Sciatic nerve (tissue), 2 donors: ENCODE measurements around the gene ANKRD10. TPM values are rescaled to one million over a fixed set of nuclear protein-coding genes. Genes with fewer than 3 reads are reported as not detected.

ENCODE experiments used
- ATAC-seq: fragments of 200-7000 bp; cut with Tn5 transposase; one replicate; pipeline ENCODE4 v1.9.1; 2020; ENCODE audit warnings: mild to moderate bottlenecking, moderate library complexity
- DNase-seq: peaks from one replicate; pipeline ENCODE4 v3.0.0-alpha.2; 2020; ENCODE audit warnings: low spot score
- intact Hi-C: fragments of 100-400 bp; cut with DNase I; formaldehyde crosslinking; loops from one replicate; pipeline ENCODE4 v1.14.2; 2022
- total RNA-seq: library from RNA; stranded (reverse); fragmentation: NEBNext Ultra II Directional; extraction: Animal tissue kit (Norgen Biotek cat#: 25700); gene quantifications from one replicate; pipeline ENCODE4 v1.2.1, GENCODE V29; 2021
- donor health status: DM: no; HTN: no; CAD: no.
- donor health status: DM: no; HTN: no; CAD: no.

Gene ANKRD10
- total RNA-seq, 1 donor from 2014 or later: 254 TPM

DNA sequence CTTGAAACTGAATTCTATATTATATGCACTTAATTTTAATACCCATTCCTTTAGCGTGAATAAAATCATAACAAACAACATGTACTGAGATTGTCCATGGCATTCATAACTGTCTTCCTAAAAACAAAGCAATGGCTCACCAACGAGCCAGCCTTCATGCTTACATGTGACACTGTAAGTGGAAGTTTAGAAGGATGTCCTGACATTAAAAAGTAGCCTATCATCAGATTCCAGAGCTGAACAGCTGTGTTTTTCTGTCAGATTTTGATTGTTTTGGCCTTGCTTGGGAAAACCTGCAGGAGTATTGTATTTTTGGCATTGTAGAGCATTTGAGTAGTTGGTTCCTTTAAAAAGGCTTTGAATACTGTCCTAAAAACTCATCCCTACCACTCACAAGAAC lies 21.3 kb downstream of the ANKRD10 start:
- no peak for DNase-seq
- ATAC-seq: no peak
- intact Hi-C loops: no loop called here

DNA sequence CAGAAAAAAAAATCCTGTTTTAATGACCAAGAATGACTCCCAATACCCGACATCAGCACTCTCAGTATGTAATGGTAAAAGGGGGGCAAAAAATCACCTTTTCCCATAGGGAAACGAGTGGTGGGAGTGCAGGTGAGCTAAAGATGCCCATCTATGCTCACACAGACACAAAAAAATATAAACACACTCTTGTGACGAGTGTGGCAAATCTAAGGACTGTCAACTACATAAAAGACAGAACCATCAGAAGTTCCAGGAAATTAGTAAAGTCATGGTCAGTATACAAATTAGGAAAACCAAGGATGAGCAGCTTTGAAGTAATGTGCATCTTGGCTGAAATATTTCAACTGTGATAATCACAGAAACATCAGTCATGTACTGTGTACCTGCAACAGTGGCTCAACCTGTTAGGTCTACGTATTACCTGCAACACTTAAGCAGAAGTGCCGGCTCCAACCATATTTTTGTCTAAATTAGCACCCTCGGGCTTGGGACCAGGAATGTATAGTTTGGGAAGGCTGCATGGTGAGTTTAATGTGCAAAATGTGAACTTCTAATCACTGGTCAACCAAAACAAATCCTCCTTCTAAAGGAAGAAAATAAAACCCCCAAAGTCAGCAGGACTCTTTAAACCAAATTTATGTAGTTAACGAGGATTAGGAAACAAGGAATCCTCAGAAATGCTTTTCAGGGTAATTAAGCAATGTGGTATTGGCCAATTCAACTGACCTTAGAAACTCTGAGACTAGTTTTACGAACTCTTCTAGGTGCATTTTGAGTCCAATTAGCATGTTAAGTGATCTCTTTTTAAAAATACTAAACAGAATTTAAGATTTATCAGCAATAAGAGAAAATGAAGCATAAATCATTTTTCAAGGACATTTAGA lies 24.3 kb downstream of the ANKRD10 start:
- intact Hi-C loops: no loop called here
- ATAC-seq (no peak), DNase-seq (no peak)

DNA sequence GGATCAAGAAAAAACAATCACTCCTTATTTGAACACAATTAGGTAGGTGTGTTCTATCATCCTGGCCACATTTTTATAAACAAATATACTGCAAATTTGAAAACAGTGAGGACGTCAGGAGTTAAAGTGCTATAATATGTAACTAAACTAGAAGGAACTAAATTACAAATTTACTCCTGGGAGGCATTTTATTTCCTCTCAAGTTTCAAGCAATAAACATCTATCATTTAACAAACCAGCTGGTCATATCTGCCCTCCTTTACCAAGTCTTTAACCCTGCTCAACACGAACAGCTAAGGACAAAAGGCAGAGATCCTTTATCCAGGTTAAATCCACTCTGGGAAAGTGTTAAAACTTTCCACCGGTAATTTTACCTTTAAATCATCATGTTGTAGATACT lies 26.5 kb downstream of the ANKRD10 start:
- ATAC-seq (no peak), DNase-seq (no peak)
- intact Hi-C loops: no loop called here

DNA sequence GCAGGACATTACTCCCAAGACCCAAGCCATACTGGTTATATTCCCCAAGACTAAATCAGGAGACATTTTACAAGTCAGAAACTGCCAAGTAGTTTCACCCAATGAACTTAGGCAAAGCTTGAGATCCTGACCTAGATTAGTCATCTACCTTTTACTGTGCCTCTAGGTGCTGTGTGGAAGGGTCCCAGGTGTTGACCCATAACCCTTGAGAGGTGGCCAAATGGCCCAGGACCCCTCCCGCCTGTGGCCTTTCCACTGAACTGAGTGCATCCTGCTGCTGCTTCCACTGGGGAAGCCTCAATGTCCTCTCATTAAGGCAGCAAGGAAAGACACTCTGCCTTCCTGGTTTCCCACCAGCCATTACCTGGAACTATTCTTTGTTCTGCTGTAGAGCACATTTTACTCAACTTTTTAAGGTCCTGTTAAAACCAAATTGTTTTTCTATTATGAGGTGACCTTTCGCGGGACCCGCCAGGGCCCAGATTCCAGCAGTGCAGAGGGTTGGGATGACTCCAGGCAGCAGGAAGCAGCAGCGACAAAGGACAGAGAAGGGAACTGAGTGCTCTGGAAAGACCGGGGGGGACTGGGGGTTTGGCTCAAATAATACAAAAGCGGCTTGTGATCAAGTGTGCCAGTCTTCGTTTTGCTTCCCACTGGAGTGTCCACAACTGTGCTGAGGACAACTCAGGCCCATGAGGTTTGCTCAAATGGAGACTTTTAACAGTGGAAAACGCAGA lies 27.1 kb downstream of the ANKRD10 start:
- DNase-seq (no peak), ATAC-seq (peak; percentile 76)

DNA sequence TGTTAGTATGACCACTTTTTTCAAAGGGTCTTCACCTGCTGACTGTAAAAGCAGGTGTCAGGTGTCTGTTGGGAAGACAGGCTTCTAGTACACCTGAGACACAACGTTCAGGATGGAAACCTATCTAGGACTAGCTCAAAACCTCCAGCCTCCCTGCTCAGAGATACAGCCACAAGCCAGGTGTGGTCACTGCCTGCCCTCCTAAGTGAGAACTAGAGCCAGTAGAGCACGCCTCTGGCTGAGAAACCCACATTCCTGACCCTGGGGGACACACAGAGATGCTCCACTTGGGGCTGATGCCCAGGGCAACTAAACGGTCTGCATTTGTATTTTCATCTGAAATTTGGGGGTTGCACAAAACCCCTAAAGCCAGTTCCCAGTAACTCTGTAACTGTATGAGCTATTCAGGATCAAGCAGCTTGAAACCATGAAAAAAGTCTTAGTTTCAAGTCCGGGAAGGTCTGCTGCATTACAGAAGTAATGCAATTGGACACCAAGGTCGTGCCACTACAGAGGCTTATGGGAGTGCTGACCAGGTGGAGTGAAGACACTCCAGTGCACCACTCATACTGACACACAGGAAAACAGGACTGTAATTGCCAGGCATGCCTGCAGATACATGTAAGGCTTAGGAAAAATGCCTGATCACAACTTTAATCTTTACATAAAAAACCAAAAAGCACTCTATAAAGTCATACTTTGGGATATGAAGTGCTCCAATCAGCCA lies 27.8 kb downstream of the ANKRD10 start:
- intact Hi-C loops: no loop called here
- no peak for DNase-seq
- no peak for ATAC-seq

More for the DNA sequence above, 27.1 kb downstream of the ANKRD10 start:
- intact Hi-C loops: no loop called here

DNA sequence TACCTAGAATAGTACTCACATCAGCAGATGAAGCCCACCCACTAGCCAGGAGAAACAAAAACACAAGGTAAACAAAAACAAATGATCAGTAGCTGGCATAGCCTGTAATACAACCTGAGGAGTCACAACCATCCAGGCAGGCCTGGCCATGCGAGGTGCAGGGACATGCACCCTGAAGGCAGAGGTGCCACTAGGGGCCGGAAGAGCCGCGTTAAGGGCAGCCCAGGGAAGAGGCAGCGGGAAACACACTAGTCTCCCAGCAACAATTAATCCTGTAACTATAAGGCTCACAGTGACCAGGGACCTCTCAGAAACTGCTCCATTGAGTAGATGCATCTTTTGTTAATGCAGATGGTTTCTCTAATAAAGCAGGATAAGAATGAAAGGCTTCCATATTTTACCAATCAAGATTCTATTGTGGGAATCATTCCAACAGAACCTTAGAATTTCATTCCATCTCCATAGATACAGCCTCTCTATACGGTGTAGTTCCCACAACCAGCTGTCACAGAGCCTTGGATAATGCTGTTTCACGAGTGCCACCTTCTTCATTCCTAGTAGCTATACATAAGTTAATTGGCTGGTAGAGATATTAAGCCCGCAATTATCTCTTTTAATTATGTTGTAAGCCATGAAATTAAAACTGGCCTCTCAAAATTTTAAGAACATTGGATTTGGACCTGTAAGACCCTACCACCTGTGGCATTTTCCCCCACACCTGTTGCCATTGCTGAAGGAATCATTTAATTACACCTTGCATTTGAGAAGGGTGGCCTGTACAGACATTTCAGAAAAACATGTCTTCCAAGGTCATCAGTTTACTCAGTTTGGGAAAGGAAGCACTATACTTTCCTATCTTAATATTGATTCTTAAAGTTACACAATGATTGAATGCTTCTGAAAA lies 28.7 kb downstream of the ANKRD10 start:
- ATAC-seq: no peak
- intact Hi-C loops: no loop called here

DNA sequence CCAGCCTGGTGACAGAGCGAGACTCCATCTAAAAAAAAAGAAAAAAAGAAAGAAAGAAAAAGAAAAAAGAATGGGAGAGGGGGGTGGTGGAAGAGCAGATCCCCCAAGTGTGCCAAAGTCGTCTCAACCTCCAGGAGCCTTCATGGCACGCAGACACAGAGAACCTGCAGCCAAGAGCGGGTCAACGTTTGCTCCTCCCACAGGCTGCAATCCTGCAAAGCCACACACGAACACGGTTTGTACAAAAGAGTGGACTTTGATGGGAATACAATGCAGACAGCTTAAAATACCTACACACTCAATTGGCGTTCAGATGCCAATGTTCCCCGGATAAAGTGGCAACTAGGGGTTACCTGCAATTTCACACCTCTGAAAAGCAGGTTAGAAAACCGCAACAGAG lies 29.4 kb downstream of the ANKRD10 start:
- ATAC-seq: no peak
- DNase-seq: no peak
- intact Hi-C loops: no loop called here

More for the DNA sequence above, 28.7 kb downstream of the ANKRD10 start:
- no peak for DNase-seq

DNA sequence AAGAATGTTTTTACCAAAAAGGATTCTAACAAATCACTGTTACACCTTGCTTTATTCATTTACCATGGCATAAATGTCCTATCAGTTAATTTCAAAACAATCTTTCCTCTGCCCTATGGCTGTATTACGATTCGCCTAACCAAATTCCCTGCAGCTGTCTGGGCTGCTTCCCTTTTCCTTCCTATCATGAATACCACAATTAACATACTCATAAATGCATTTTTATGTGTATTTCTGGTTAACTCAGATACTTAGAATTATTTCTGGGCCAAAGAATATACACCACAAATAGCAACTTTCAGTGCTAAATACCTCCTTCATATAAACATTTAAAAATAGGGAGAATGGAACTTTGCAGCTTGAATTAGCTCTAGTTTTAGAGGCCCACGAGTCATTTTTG lies 30.4 kb downstream of the ANKRD10 start:
- ATAC-seq: no peak
- no peak for DNase-seq
- intact Hi-C loops: no loop called here

DNA sequence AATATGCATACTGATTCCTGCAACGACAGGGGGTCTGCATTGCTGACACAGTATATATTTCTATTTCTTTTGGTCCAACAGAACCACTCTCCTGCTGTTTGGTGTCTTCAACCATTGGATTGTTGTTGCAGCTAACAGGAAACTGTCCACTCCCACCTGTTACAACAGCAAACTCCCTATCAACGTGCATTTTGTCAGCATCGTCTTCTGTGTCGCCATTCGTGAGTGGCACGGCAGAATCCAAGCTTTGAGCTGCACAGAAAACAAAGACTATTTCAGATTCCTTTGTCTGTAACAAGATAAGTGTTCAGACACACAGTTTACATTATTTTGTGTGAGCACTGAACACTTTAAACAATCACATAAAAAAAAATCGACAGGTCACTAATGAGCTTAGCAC lies 31.3 kb downstream of the ANKRD10 start:
- DNase-seq: no peak
- intact Hi-C loops: no loop called here
- ATAC-seq: no peak

DNA sequence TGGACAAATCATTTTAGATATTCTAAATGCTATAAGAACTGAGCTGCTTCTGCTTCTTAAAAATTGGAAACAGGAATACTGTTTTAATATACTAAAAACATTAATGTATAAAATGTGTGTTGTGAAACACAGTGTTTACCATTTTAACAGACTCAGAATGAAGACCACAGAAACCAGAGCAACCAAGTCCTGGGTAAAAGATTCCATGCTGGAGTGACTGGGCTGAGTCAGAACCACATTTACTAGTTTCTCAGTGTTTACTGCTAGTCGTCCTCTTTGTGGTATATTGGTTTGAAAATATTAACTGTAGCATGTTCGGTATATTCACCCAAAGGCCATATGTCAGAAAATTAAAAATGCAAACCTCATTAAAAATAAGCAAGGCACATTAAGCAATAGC lies 31.9 kb downstream of the ANKRD10 start:
- ATAC-seq (no peak), DNase-seq (no peak)
- intact Hi-C loops: no loop called here

DNA sequence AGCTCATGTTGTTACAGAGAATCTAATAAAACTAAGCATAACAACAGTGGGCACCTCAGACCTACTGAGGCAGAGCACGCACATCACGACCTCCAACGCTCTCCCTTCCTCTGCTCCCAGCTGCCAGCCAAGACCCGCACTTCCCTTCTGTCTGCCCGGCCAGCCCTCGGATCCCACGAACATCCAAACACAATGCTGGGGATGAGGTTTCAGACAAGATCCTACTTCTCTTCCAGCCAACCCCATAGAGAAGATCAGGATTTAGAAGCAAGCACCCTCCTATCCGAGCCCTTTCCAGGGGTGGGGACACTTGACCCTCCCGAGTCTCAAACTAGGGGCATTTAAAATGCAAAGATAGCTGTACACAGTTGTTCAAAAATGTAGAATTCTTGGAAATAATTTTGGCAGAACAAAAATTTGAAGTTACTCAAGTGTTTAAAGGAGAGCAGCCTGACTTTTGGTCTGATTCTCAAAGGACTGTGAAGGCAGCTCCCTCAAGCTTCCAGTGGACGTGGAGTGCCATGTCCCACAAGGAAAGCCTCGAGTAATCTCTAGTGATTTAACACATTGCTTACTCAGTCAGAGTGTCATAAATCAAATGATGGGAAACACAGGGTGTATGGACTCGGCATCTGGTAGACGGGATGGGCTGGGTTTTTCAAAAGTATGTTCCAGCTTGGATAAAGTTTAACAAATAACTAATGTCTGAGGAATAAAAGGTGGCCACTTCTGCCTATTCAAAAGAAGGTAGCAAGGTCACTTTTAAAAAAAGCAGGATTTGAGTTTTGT lies 32.8 kb downstream of the ANKRD10 start:
- peak; percentile 26 for ATAC-seq
- intact Hi-C loops: no loop called here
- no peak for DNase-seq

DNA sequence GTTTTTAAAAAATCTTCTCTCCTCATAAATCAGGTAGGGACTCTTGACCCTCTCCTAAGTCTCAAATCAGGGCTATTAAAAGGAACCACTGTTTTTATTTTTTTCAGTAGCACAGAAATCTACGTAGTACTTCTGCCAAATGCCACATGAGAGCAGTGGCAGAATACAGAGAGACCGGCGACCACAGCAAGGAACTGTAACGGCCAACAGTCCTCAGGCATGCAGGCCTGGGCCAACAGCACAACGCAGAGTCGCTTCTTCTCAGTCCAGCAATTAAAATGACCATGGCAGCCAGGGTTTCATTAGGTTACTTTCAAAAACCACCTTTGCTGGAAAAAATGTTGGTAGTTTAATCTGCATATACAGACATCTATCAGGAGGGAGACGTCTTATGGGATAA lies 34.2 kb downstream of the ANKRD10 start:
- intact Hi-C loops: no loop called here
- DNase-seq: no peak
- no peak for ATAC-seq

DNA sequence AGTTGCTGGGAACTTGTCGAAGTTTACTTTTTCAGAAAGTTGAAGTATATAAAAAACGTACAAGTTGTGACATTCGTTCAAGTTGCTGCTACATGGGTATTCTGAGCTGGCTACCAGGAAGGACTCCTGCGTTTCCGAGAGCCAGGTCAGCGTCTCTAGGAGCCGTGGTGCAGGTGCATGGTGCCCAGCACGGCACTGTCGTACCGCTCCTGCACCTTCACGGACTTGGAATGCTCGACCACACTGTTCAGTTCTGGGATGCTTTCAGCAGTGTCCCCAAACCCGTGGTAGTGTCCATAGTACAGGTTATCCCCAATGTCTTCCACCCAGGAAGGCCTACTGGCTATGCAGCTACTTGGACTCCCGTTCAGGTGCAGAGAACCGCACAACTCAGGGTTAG lies 35.4 kb downstream of the ANKRD10 start:
- DNase-seq (no peak), ATAC-seq (no peak)
- intact Hi-C loops: no loop called here

DNA sequence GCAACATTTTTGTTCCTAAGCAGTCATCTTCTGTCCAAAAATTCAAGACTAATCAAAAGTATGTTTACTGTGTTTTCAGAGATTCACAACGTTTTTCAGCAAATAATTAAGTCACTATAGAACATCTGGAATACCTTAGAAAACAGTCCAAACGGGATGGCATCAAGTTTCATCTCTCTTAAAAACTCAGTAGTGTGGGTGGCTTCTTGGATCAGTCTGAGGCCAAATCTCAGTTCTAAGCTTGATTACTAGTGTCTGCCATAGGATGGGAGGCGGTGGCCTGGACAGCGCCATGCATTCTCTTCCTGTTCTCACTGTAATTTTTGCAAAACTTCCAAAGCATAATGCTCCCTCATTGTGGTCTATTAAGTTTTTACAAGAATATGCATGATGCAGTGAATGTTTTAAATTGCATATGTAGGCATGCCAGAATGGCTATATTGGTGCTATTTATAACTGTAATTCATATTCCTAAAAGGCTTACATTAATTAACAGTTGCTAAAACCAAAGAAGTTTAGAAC lies 37.1 kb downstream of the ANKRD10 start:
- ATAC-seq: no peak
- intact Hi-C loops: no loop called here
- DNase-seq: no peak

DNA sequence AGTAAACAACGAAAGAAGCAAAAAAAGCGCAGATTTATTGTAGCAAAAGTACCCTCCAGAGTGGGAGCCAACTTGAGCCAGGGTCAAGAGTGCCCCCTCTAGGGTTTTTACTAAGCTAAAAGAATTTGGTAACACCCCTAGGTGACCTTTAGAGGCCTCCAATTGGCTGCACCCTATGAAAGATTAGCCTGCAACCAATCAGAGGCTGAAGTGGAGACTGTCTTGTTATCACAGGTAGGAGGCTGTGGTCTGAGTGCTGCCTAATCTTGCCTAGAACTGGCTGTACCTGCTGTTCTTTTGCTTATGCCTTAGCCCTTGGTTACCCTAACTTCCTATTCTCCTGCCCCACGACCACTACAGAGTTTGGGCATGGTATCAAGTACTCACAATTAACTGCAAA lies 38.3 kb downstream of the ANKRD10 start:
- ATAC-seq (no peak), DNase-seq (no peak)
- intact Hi-C loops: no loop called here

DNA sequence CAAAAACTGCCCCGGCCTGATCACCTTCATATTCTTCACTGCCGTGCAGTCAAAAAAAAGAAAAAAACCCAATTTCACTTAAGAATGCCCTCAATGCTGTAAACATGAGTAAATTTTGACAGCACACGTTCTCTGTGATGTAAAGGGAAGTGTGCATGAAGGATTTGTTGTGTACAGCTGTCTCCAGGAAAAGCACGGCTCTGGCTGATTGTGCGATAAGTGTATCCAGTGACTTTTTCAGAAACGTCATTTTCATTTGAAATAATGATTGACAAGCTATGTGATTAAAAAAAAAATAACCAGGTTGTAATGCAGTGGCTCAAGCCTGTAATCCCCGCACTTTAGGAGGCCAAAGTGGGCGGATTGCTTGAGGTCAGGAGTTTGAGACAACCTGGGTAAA lies 39.6 kb downstream of the ANKRD10 start:
- intact Hi-C loops: no loop called here
- DNase-seq (no peak), ATAC-seq (no peak)

DNA sequence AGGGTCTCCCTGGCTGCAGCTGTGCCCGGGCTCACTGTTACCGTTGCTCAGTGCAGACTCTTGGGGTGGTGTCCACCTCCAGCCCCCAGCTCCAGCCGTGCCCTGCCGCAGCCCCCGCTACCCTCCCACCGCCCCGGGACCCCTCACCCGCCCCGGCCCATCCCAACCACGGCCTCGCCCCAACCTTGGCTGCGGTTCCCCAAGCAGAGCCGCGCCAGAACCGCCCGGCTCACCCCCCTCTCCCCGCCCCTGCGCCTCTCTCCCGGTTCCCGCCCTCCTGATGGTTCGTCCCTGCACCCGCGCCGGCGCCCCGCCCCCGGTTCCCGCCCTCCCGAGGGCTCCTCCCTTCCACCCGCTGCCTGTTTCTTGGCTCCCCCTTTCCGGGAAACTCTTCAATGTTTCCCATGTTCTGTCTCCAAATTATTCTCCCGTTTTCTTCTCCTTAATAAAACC lies 40.3 kb downstream of the ANKRD10 start:
- peak; percentile 94 for DNase-seq
- intact Hi-C loops: no loop called here
- ATAC-seq: peak; percentile 87
